DOHH2 (cell line): ENCODE measurements around the gene ANLN.

Experiments used
- H3F3A ChIP-seq: fragments of 200-600 bp; sonication (generic), shearing (Covaris generic); 2 replicates; pipeline ENCODE4 v1.6.0; 2016; ENCODE audit warnings: antibody characterized with exemption, mild to moderate bottlenecking; ENCODE audit not compliant: control insufficient read depth, insufficient read depth
- H3K27ac ChIP-seq: fragments of 200-600 bp; sonication (generic); 2 replicates; pipeline ENCODE4 v1.5.1; 2014; ENCODE audit warnings: low read depth, mild to moderate bottlenecking, low read length, moderate library complexity
- H3K27me3 ChIP-seq: fragments of 200-600 bp; sonication (generic); 2 replicates; pipeline ENCODE4 v1.6.1; 2014; ENCODE audit warnings: mild to moderate bottlenecking, low read length, mixed read lengths; ENCODE audit not compliant: control insufficient read depth
- H3K36me3 ChIP-seq: fragments of 200-600 bp; sonication (generic); 2 replicates; pipeline ENCODE4 v1.6.1; 2014; ENCODE audit warnings: mild to moderate bottlenecking, low read length, moderate library complexity, mixed read lengths; ENCODE audit not compliant: control insufficient read depth
- H3K4me1 ChIP-seq: fragments of 200-600 bp; sonication (generic); 2 replicates; pipeline ENCODE4 v1.6.1; 2014; ENCODE audit warnings: mild to moderate bottlenecking, low read length, mixed read lengths; ENCODE audit not compliant: control insufficient read depth
- H3K4me2 ChIP-seq: fragments of 200-600 bp; sonication (generic); 2 replicates; pipeline ENCODE4 v1.6.0; 2014; ENCODE audit warnings: mild to moderate bottlenecking, low read length, moderate library complexity
- H3K4me3 ChIP-seq: fragments of 200-600 bp; sonication (generic); 2 replicates; pipeline ENCODE4 v1.5.1; 2014; ENCODE audit warnings: mild to moderate bottlenecking, low read length, mixed read lengths
- H3K79me2 ChIP-seq: fragments of 200-600 bp; sonication (generic); 2 replicates; pipeline ENCODE4 v1.6.1; 2014; ENCODE audit warnings: mild to moderate bottlenecking, low read length, mixed read lengths; ENCODE audit not compliant: control insufficient read depth
- H3K9me2 ChIP-seq: fragments of 200-600 bp; sonication (generic); replicated peaks from 2 replicates; pipeline ENCODE4 v1.6.1; 2014; ENCODE audit warnings: mild to moderate bottlenecking, low read length, mixed read lengths; ENCODE audit not compliant: control insufficient read depth
- H3K9me3 ChIP-seq: fragments of 200-600 bp; sonication (generic); 2 replicates; pipeline ENCODE4 v1.6.1; 2014; ENCODE audit warnings: antibody characterized with exemption, low read length, mixed read lengths; ENCODE audit not compliant: control insufficient read depth, insufficient read depth
- H4K20me1 ChIP-seq: fragments of 200-600 bp; sonication (generic); 2 replicates; pipeline ENCODE4 v1.6.0; 2014; ENCODE audit warnings: low read depth, mild to moderate bottlenecking, antibody characterized with exemption, low read length, moderate library complexity; ENCODE audit not compliant: control insufficient read depth, insufficient read depth
- EZH2phosphoT487 ChIP-seq: fragments of 200-600 bp; sonication (generic); IDR thresholded peaks from 2 replicates; pipeline ENCODE4 v1.6.1; 2017; ENCODE audit warnings: borderline replicate concordance, mild to moderate bottlenecking, antibody characterized with exemption, low read length, moderate library complexity, mixed read lengths
- TF ChIP-seq, protein P1 (sequence below): fragments of 200-600 bp; sonication (generic); IDR thresholded peaks from one replicate; pipeline ENCODE4 v1.5.1; 2014; ENCODE audit warnings: antibody characterized with exemption, mild to moderate bottlenecking, low read depth, low read length; ENCODE audit not compliant: poor library complexity, severe bottlenecking

Gene ANLN

DNA sequence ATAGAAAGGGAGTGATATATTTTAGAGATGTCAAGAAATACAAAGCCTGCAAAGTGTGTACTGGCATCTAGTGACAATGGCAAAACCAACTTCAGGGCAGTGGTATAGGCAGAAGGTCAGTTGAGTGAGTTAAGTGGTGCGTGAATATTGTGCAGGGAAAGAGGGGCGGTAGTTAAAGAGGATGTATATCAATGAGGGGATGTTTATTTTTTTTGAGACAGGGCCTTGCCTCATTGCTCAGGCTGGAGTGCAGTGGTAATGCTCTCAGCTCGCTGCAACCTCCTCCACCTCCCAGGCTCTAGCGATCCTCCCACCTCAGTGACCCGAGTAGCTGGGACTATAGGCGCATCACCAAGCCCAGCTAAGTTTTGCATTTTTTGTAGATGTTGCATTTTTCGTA is 13.8 kb downstream of the ANLN start:
- no peak overlapping the region for H3K4me2 ChIP-seq
- TF ChIP-seq EZH2phosphoT487 = no peak
- TF ChIP-seq, protein P1, sequence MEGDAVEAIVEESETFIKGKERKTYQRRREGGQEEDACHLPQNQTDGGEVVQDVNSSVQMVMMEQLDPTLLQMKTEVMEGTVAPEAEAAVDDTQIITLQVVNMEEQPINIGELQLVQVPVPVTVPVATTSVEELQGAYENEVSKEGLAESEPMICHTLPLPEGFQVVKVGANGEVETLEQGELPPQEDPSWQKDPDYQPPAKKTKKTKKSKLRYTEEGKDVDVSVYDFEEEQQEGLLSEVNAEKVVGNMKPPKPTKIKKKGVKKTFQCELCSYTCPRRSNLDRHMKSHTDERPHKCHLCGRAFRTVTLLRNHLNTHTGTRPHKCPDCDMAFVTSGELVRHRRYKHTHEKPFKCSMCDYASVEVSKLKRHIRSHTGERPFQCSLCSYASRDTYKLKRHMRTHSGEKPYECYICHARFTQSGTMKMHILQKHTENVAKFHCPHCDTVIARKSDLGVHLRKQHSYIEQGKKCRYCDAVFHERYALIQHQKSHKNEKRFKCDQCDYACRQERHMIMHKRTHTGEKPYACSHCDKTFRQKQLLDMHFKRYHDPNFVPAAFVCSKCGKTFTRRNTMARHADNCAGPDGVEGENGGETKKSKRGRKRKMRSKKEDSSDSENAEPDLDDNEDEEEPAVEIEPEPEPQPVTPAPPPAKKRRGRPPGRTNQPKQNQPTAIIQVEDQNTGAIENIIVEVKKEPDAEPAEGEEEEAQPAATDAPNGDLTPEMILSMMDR = no peak
- H3K9me3 ChIP-seq = no peaks in the 10 kb centered on the region
- H3K27ac ChIP-seq = no peak overlapping the region
- peaks cover 82% of the 10 kb centered on the region for H3K36me3 ChIP-seq
- H3F3A ChIP-seq = no peaks in the 10 kb centered on the region
- H4K20me1 ChIP-seq = no peaks in the 10 kb centered on the region; the same call in 1 of the 2 replicates
- H3K4me1 ChIP-seq = no peaks in the 10 kb centered on the region
- H3K79me2 ChIP-seq = peaks cover 63% of the 10 kb centered on the region
- no peaks in the 10 kb centered on the region for H3K27me3 ChIP-seq
- no peak overlapping the region for H3K4me3 ChIP-seq
- no peaks in the 10 kb centered on the region for H3K9me2 ChIP-seq

- Histone ChIP-seq H3K9me3 (no peaks in the 10 kb centered on the region), H3K36me3 (peaks cover 83% of the 10 kb centered on the region), H3K4me2 (no peak overlapping the region), H3K9me2 (no peaks in the 10 kb centered on the region), H3K79me2 (peaks cover 65% of the 10 kb centered on the region), H3K4me3 (no peak overlapping the region), H3K4me1 (no peaks in the 10 kb centered on the region), H4K20me1 (no peaks in the 10 kb centered on the region; the same call in 1 of the 2 replicates), H3K27ac (no peak overlapping the region), H3K27me3 (no peaks in the 10 kb centered on the region), H3F3A (no peaks in the 10 kb centered on the region)
- no peak for TF ChIP-seq EZH2phosphoT487
- TF ChIP-seq, protein P1 = no peak
Measured at GRCh38 chr7:36404639-36405408, 15.2 kb downstream of the ANLN start.

- no peaks in the 10 kb centered on the region for H3K4me1 ChIP-seq
- H3K9me3 ChIP-seq = no peaks in the 10 kb centered on the region
- H3F3A ChIP-seq = no peaks in the 10 kb centered on the region
- peaks cover 63% of the 10 kb centered on the region for H3K79me2 ChIP-seq
- H3K27me3 ChIP-seq = no peaks in the 10 kb centered on the region
- H3K9me2 ChIP-seq = no peaks in the 10 kb centered on the region
- TF ChIP-seq, protein P1 = no peak
- no peak for TF ChIP-seq EZH2phosphoT487
- no peak overlapping the region for H3K27ac ChIP-seq
- H4K20me1 ChIP-seq = no peaks in the 10 kb centered on the region; the same call in 1 of the 2 replicates
- H3K4me3 ChIP-seq = no peak overlapping the region
- peaks cover 83% of the 10 kb centered on the region for H3K36me3 ChIP-seq
- no peak overlapping the region for H3K4me2 ChIP-seq
Measured at GRCh38 chr7:36405409-36405803, 15.7 kb downstream of the ANLN start.
